ENCODE results near the gene TRMT1. TPM values are rescaled to one million over a fixed set of nuclear protein-coding genes. Genes with fewer than 3 reads are reported as not detected.
A peak's percentile ranks its signal among the peaks of the same experiment; 100 is the strongest.

The TRMT1 gene
- total and polyA plus RNA-seq, 2 of the 8 experiments (the other 6 are each of a cell fraction or from before 2014, with no cell fraction given), result 77.4 to 99.3 TPM

DNA sequence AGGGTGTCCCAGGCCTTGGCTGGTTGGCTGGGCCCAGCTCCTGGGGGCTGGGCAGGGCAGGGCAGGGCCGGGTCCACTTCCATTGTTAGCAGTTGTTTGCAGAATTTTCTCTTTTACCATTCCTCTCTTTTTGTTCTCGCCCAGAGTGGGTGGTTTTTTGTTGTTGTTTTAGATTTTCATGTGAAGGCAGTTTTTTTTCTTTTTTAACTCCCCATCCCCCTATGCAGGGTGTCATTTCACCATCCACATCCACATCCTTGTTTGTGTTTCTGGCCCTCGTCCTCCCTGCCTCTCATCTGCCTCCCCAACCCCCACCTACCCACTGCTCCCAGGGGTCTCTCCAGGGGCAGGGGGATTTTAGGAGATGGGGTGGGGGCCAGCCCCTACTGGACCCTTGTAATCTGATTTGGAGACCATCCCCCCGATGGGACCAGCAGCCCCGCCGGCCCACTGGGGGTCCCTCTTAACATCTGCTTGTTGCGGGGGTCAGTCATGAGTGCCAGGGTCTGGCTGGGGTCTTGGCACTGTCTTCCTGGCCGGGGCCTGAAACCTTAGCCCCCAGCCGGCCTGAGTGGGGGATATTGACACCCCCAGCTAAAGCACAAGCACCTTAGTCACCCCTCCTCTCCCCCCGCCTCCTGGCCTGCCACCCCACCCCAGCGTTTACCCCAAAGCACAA lies 23.2 kb upstream of the TRMT1 start:
- Histone ChIP-seq H2BK120ac (replicated peaks; ENCODE audit: low read depth, low read length) (no peak overlapping the region), H3K56ac (replicated peaks; ENCODE audit: insufficient read length, low read depth, low read length) (no peak overlapping the region), H2BK20ac (ENCODE audit: low read length) (no peak overlapping the region), H3K4ac (replicated peaks; ENCODE audit: insufficient read length, low read depth, low read length) (no peak overlapping the region), H2BK15ac (ENCODE audit: low read length) (no peak overlapping the region), H3K9ac (replicated peaks in 1 of 4; ENCODE audit: extremely low read depth in 1 of 4, low read depth in 3 of 4, low read length in 3 of 4) (no peak overlapping the region), H4K8ac (ENCODE audit: extremely low read depth, insufficient read depth, low read length) (no peak overlapping the region), H4K20me1 (replicated peaks in 1 of 2; ENCODE audit: control insufficient read depth in 1 of 2, insufficient read depth in 2 of 2, low read length in 2 of 2) (peaks cover 19 to 31% of the 10 kb centered on the region in 2 experiments), H3K36me3 (ENCODE audit: control insufficient read depth in 2 of 4, insufficient read depth in 4 of 4, low read length in 3 of 4) (peaks cover 7 to 58% (median 39%) of the 10 kb centered on the region in 4 experiments), H2BK12ac (ENCODE audit: low read depth, low read length) (no peak overlapping the region), H3K14ac (ENCODE audit: insufficient read length) (no peak overlapping the region), H4K91ac (replicated peaks; ENCODE audit: insufficient read length, low read length) (no peak overlapping the region), H3K4me3 (ENCODE audit: extremely low read depth in 1 of 4, insufficient read depth in 2 of 4, low read depth in 3 of 4, low read length in 4 of 4) (no peak overlapping the region), H3K4me1 (replicated peaks in 1 of 4; ENCODE audit: control insufficient read depth in 3 of 4, insufficient read depth in 4 of 4, low read length in 3 of 4) (peaks cover 0 to 8% (median 4%) of the 10 kb centered on the region in 4 experiments; a peak in 3 of 7 replicates), H3K4me2 (ENCODE audit: insufficient read depth in 1 of 2, low read depth in 2 of 2, low read length in 2 of 2) (no peak overlapping the region), H3K18ac (ENCODE audit: extremely low read depth, low read length) (no peak overlapping the region), H3K79me1 (ENCODE audit: low read depth, low read length) (peaks cover 7% of the 10 kb centered on the region), H3K79me2 (ENCODE audit: control insufficient read depth in 1 of 2, insufficient read depth in 2 of 2, low read length in 2 of 2) (peaks cover 0 to 4% of the 10 kb centered on the region in 2 experiments; a peak in 2 of 4 replicates), H3K23me2 (ENCODE audit: low read depth, low read length) (no peaks in the 10 kb centered on the region; the same call in 1 of the 2 replicates), H3K23ac (ENCODE audit: insufficient read length) (no peak overlapping the region), H2AK5ac (ENCODE audit: low read depth, low read length) (no peak overlapping the region), H2AFZ (ENCODE audit: low read length) (no peak overlapping the region), H4K5ac (ENCODE audit: insufficient read length, low read depth, low read length) (no peak overlapping the region), H2BK5ac (ENCODE audit: low read depth, low read length) (no peak overlapping the region), H3K9me3 (ENCODE audit: insufficient read depth in 2 of 2, low read depth in 1 of 2, low read length in 1 of 2) (no peaks in the 10 kb centered on the region), H3K27ac (ENCODE audit: low read depth, low read length) (no peak overlapping the region), H3K27me3 (replicated peaks in 1 of 4; ENCODE audit: control insufficient read depth in 3 of 4, extremely low read depth in 1 of 4, insufficient read depth in 3 of 4, low read length in 3 of 4) (no peaks in the 10 kb centered on the region)
- 82% methylated on average over 9 of the region's 11 CpGs; no CpG with 5 or more reads in 1 of the 2 experiments for WGBS, 2 experiments (ENCODE audit: extremely low coverage in 1 of 2, insufficient coverage in 1 of 2, insufficient read length in 1 of 2, insufficient replicate concordance in 2 of 2, low coverage in 1 of 2, low lambda C conversion rate in 2 of 2, missing lambda C conversion rate in 1 of 2)
- no peak for TF ChIP-seq JUN (IDR thresholded peaks at IDR 0.05; ENCODE audit: low read depth, low read length)
- no peak for TF ChIP-seq RAD21 (IDR thresholded peaks at IDR 0.05 in 1 of 2, conservative IDR thresholded peaks at IDR 0.05 in 1 of 2; ENCODE audit: low read depth in 2 of 2, low read length in 2 of 2)
- no peak for TF ChIP-seq USF2 (IDR thresholded peaks at IDR 0.05; ENCODE audit: low read length)
- no peak for TF ChIP-seq SIX5 (IDR thresholded peaks at IDR 0.05; ENCODE audit: low read depth, low read length)
- TF ChIP-seq SP4 (IDR thresholded peaks at IDR 0.05; ENCODE audit: low read length), result no peak
- TF ChIP-seq CREB1 (IDR thresholded peaks at IDR 0.05), result no peak
- TF ChIP-seq SIN3A (conservative IDR thresholded peaks at IDR 0.05 in 1 of 2, IDR thresholded peaks at IDR 0.05 in 1 of 2; ENCODE audit: low read depth in 1 of 2, low read length in 2 of 2), result no peak
- TF ChIP-seq POLR2AphosphoS5 (IDR thresholded peaks at IDR 0.05; ENCODE audit: low read depth, low read length), result 0 out of 2 replicates have a peak, but pooled peaks have one; percentile 18
- no peak for TF ChIP-seq RFX5 (IDR thresholded peaks at IDR 0.05; ENCODE audit: borderline replicate concordance, low read depth, low read length)
- ChIA-PET POLR2A (ENCODE audit: partially characterized antibody) (interaction anchor here (1.0 to 14.8 kb wide), 3 partner anchors 22 to 24 kb away, joined by 3 to 228 read pairs (median 4); partner anchors contain the start of genes NACC1 and TRMT1), CTCF (ENCODE audit: partially characterized antibody) (interaction anchor here (1.9 kb wide), 1 partner anchor 10 kb away, joined by 4 read pairs; no protein-coding TSS in a partner anchor)
- no peak for DNase-seq (ENCODE audit: low read depth in 1 of 2, low spot score in 2 of 2)
- no peak for FAIRE-seq

All from H1 (cell line).